Ovary (tissue), 3 donors: ENCODE data around the gene YTHDF2.

Experiments used
- CTCF ChIP-seq, 3 donors: fragments of 450-650 bp in 2 of 3; fragments of 200-600 bp in 1 of 3; IDR thresholded peaks; one replicate each; pipeline versions ENCODE4 v1.5.1 to v1.8.0; 2016 to 2022; ENCODE audit warnings: antibody characterized with exemption in 3 of 3, mild to moderate bottlenecking in 1 of 3
- EP300 ChIP-seq: sonication (generic); formaldehyde crosslinking; IDR thresholded peaks from one replicate; pipeline ENCODE4 v1.6.1; 2017; ENCODE audit warnings: antibody characterized with exemption
- POLR2A ChIP-seq: fragments of 450-650 bp; IDR thresholded peaks from one replicate; pipeline ENCODE4 v1.6.1; 2017; ENCODE audit warnings: antibody characterized with exemption, mild to moderate bottlenecking, moderate library complexity
- donor health status: DM: no; HTN: no; CAD: no.

- TF ChIP-seq POLR2A (no peak), CTCF (IDR thresholded peaks at IDR 0.05) (no peak), EP300 (no peak)
Observed at GRCh38 chr1:28740118-28740517, 3.4 kb downstream of the YTHDF2 start.
